HG03520 (cell line): ENCODE data around the gene TBX2.
"Not testable (repeated sequence)": the region's sequence is repeated elsewhere in the genome, so short reads cannot be mapped to it uniquely, and the experiment has no call there.

Experiments used
- ATAC-seq: cut with Tn5 transposase; IDR thresholded peaks from one replicate; pipeline ENCODE4 v1.9.1; 2021; ENCODE audit warnings: mild to moderate bottlenecking, moderate library complexity; ENCODE audit not compliant: unreplicated experiment

TBX2 gene

DNA sequence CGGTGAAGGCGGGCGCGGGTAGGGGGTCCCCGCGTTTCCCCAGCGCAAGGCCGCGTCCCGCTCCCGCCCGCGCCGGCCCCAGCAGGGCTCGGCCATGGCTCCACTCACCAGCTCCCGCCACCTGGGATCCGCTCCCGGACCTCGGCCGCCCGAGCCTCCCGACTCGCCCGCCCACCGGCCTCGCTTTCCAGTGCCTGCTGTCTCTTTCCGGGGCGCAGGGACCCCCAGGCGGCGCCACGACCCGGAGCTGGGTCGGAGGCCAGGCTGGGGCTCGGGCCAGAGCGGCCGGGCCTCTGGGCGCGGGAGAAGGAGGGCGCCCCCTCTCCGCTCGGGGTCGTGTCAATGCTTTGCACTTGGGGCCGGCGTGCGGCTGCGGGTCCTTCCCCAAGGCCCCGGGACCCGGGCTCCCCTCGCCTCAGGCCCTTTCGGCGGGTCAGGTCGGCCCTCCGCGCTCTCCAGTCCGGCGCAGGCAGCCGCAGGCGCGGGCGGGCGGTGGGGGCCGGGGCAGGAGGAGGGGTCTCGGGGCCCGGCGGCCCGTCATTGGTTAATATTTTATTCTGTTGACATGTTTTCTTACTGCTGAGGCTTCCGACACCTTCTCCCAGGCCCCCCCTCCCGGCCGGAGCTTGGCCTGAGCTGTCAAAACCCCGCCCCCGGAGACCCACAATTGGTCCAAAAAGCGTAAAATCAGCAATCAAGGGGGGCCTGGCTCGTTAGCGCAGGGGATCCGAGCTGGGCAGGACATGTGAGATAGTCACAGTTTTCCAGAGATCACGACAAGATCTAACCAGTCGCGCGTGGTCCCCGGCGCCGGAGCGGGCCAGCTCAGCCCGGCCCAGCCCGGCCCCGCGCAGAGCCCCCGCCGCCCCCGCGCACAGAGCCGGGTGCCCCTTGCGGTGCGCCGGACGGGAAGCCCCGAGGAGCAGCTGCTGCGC, at the start of gene TBX2:
Gene TBX2, plus strand, starts transcription at position 713 of the 935 bp plus-strand sequence. CDS start 334 bp downstream, outside the sequence.
- no peak for ATAC-seq

DNA sequence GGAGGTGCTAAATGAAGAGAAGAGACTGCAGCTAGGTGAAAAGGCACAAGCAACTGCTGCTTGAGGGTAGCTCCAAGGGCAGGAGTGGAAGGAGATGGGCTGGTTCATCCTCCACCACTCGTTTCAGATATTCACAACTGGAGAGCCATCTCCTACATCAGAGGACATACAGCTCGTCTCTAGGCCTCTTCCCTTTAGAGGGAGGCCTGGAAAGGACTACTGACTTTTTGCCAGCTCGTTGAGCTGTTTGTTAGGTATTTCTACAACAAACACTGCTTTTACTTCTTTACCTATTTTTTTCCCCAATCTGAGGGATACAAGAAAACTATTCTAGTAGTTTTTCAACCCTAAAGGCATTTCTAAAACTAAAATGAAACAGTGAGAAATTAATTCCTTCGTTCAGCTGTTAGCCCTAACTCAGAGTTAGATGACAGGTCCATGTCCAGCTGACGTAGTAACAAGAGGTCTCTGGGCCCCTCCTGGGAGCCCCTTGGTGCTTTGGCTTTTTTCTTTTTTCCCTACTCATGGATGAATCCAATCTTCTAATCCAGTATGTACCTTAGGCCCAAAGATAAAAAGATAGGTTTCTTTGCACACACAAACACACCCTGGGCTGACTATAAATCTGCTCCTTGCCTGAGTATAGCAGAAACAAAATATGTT, 47.8 kb upstream of the TBX2 start:
- ATAC-seq, result no peak

DNA sequence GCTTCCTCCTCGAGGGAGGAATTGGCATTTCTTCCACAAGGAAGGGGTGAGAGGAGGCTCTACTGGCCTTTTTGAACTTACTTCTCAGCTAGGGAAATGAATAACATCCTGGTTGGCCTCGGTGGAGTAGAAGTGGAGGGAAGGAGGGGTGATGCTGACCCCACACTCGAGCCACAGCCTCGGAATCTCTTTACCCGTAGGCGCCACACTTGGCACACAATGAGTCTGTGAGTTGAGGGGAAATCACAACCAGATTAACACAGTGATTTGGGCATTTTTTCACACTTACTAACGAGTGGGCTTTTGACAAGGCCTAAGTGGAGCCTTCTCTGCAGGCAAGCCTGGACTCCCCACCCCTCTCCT, 47.3 kb upstream of the TBX2 start:
- no peak for ATAC-seq

DNA sequence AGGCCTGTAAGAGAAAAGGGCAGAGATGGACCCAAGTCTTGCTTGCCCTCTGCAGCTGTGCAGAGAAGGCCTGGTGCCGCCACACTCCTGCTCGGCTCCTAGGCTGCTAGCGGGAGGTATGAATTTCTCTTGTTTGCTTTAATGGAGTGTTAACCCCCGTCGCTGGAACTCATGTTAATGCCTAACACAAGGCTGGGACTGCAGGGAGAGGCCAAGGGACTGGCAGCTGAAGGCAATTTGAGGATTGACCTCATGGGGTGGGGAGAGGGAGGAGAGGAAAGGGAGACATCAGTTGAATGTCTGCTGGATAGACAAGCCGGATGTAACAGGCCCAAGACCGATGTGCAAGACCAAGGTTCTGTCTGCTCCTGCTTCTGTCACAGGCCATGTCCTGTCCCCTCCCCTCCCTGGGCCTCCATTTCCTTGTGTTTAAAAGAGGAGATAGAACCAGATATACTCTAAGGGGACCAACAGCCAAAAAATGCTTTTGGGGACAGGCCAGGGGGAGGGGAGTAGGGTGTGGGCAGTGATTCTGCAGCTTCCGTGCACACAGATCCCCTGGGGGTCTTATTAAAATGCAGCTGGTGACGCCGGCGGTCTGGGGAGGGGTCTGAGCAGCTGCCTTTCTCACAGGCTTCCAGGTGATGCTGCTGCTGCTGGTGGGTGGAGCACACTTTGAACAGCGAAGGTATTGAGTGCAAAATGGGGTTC, 46.7 kb upstream of the TBX2 start:
- ATAC-seq, result no peak

DNA sequence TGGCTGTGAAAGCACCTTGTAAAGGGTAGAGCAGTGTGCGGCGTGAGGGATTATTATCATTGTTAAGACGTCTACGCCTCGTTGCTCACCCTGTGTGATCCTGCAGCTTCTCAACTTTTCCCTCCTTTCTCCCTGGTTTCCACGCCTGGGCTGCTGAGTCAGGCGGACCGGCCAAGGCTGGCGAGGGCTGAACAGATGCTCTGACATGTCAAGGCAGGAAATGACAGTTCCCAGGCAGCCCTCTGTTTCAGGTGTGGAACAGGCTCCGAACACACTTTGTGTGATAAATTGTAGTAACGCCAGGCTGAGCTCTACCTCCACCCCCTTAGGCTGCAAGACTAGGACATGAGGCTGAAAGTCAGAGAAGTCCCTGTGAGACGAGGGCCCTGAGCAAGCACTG, 46.0 kb upstream of the TBX2 start:
- no peak for ATAC-seq

DNA sequence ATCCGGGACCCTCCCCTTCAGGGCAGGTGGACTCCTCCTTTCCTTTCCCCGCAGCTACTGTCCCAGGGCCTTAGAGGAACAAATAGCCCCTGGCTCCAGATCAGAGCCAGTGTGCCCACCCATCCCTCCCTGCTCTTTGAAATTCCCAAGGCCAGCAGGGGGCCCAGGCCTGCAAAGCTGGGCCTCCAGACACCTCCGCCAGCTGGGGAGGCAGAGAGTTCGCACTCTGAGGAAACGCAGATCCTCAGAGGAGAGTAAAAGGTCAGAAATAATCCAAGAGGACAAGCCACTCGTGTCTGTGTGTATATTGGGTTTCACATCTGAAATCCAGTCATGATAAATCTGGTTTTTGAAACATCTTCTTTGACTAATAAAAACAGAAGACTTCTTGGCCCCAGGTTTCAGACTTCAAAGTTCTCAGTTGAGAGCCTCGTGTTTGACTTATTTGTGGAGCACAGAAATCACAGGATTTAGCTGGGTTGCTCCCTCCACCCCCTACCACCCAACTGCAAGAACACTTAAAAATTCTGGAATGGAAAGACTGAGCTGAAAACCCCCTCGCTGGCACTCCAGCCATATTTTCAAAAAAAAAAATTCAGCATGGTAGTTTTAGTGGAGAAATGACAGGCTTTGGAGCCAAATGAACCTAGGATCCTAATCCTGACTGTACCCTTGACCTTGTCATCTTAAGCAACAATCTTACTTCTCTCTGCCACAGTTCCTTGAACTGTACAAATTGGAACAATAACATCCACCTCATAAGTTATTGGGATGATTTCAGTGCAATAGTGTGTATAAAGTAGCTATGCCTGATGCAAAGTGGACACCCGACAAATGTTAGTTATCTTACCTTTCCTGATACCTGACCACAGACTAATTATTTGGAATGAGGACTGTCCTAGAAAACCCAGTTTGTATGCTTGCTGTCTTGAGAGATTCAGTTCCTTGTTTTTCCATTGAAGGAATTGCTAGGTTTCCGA, 44.5 kb upstream of the TBX2 start:
- no peak for ATAC-seq

DNA sequence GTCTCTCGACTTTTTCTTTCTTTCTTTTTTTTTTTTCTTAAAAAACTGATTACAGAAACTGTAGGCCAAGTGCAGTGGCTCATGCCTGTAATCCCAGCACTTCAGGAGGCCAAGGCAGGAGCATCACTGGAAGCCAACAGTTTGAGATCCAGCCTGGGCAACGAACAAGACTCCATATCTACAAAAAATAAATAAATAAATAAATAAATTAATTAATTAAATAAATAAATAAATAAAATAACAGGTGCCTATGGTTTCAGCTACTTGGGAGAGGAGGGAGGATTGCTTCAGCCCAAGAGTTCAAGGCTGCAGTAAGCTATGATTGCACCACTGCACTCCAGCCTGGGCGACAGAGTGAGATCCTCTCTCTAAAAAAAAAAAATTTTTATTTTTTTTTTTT, 42.6 kb upstream of the TBX2 start:
- not testable (repeated sequence) for ATAC-seq

DNA sequence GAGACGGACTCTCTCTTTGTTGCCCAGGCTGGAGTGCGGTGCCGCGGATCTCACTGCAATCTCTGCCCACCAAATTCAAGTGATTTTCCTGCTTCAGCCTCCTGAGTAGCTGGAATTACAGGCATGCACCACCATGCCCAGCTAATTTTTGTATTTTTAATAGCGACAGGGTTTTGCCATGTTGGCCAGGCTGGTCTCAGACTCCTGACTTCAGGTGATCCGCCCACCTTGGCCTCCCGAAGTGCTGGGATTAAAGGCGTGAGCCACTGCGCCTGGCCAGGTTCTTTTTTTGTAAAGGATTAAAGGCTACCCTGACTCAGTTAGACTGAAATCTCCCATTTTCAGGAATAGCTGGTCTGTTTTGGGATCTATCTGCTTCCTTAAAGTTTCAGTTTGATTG, 40.1 kb upstream of the TBX2 start:
- not testable (repeated sequence) for ATAC-seq

DNA sequence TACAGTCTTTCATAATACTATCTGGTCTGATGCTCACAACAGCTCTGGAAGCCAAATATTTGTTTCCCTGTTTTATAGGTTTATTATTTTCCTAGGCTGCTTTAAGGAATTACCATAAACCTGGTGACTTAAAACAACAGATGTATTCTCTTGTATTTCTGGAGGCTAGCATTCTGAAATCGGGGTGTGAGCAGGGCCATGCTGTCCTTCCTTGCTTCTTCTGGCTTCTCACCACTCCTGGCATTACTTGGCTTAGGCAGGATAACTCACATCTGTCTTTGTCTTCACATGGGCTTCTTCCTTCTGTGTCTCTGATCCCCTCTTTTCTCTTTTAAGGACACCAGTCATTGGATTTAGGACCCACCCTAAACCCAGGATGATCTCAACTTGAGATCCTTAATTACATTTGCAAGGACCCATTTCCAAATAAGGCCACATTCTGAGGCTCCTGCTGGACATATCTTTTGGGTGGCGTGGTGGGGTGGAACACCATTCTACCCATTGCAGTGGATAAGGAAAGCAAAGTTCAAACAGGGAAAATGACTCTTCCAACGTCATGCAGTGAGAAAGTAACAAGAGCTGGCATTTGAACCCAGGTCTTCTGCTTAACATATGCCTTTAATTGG, 39.2 kb upstream of the TBX2 start:
- no peak for ATAC-seq

DNA sequence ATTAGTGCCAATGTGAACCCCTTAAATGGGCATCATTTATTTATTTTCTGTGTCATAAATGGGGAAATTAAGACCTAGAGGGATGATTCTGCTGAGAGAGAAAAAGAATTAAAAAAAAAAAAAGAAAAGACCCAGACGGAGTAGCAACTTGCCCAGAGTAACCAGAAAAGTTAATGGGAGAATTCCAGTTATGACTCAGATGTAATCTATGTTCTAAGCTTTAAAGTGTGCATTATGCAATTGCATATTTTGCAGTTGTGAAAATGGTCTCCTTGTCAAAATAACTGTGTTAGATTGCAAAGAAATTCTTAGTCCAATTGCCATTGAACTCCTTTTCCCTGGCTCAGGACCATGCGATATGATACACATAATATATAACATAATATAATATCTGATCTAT, 38.6 kb upstream of the TBX2 start:
- no peak for ATAC-seq

DNA sequence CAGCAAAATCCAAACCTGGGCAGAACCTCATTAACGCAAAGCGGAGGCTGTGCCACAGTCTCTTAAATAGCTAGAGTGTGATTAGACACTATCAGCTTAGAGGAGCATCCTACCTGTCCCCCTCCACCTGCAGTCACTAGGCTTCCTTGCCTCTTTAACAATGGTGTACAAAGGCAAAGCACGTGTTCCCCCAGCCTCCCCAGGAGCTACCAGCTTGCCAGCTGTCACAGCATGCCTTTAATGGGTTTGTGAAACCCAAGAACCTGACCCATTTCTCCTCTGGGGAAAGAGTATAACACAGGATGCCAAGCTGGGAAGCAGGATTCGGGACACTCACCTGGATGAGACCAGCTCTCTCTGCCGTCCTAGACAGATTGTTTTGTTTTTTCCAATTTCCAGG, 37.2 kb upstream of the TBX2 start:
- ATAC-seq, result no peak

DNA sequence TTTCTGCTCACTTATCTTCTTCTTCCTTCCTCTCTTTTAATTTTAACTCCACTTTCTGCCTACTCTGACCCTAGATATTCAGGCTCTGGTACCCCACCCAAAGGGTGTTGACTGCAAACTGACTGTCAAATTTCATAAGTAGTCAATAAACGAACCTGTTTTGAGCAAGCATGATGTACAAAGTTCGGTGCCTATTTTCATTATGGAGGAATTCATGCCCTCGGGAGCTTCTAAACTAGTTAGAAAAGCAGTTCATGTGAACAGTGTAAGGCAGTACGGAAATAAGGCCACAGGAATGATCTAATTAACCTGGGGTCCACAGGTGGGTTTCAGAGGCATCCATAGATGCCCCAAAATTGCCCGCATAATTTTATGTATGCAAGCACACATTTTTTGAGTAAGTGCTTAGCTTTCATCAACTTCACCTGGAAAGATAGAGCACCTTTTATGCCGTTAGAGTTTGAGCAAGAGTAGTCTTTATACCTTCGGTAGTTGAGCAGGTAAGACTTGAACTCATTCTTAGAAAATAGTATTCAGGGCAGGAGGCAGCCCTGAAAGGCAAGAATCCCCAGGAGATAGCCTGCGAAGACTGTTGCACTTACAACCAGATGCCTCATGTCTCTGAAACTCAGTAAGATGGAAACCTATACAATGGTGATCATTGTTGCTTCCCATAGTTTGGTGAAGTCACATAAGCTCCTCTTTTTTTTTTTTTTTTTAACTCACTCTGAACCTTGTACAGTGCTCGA, 36.6 kb upstream of the TBX2 start:
- no peak for ATAC-seq

DNA sequence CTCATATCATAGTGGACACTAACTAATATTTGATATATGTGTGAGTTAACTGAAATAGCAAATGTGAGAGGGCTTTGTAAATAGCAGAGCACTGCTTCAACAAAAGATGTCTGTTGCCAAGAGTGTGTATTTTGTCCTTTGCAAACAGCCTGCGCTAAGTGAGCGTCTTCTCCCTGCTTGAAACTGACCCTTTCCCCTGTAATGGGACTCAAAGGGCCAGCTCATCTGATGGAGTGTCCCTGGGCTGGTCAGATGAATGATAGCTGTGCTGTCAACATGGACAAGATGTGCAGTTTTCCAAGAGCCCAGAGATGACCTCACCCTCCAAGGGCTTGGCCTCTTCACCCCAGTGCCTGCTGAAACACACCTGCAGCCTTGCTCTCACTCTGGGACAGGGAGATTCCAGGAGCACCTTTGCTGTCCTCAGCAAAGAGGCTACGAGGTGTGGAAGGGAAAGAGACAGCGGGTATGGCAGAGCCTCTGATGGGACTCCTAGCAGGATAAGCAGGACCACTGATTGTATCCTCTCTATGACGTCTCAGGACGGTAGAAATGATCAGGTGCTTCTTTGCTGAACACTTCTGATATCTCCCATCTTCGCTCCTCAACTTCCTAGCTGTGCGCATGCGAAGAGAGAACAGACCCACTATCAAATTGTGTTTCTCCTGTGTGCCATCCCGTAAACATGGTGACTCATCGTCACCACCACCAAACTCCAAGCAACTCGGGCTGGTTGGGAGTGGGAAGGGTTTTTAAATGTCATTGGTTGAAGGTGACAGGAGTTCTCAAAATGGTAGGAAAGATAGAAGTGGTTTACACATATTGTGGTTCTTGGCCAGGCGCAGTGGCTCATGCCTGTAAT, 35.8 kb upstream of the TBX2 start:
- ATAC-seq, result no peak

DNA sequence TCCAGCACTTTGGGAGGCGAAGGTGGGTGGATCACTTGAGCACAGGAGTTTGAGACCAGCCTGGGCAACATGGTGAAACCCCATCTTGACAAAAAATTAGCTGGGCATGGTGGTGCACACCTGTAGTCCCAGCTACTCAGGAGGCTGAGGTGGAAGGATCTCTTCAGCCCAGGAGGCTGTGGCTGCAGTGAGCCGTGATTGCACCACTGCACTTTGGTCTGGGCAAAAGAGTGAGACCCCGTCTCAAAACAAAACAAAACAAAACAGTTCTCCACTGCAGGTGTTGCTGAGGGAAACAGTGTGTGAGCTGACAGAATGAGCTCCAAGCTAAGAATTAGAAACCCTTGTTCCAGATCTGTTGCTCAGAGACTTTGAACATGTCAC, 35.2 kb upstream of the TBX2 start:
- ATAC-seq, result no peak

DNA sequence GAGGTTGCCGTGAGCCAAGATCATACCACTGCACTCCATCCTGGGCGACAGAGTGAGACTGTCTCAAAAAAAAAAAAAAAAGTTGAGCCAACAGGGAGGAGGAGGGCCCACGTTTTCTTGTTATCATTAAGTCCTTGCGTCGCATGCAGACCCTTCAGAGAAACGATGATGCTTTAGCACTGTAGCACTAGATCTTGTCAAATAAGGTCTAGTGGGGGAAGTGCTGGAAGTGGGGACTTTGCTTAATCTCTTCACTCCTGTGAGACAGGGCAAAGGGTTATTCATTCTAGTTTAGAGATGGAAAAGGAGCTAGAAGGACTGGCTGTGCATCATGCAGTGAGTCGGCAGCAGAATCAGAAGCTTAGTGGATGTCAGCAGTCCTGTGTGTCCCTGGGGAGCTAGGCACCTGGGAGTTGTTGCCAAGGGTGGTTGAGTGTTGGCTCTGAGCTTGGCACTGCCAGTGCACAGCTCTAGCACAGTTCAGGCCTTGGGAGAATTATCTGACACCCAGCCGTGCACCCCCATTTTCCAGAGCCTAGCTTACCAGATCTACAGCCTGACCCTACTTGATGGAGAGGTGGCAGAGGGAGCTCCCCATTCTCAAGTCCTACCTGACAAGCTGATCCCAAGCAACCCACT, 33.4 kb upstream of the TBX2 start:
- ATAC-seq, result no peak

DNA sequence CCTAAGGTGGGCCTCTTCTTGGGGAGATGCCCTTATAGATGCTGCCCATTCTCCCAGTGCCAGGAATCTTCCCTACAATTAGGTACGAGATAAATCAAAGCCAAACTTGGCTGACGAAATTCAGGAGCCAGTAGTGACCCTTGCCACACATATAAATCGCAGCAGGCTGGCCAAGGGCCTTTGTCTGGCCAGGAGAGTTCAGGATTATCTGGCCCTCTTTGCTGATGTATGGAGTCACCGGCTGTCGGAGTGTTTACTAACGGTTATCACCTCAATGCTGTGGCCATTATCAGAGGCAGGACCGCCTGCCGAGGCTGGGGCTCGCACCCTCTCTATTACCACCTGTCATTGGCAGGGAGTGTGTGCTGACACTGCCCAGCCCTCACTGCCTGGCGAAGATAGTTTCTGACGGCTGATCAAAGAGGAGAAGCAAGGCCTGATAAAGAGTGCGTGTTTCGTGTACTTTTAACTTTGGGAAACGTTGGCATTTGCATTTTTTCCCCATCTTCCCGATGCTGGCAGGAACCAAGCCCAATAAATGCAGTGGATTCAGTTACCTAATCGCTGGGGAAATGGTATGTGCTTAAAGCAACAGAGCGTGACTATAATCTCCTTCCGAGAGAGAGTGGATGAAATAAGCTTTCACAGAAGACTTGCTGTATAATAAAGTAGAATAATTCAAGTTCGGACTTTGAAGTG, 32.8 kb upstream of the TBX2 start:
- ATAC-seq, result no peak

DNA sequence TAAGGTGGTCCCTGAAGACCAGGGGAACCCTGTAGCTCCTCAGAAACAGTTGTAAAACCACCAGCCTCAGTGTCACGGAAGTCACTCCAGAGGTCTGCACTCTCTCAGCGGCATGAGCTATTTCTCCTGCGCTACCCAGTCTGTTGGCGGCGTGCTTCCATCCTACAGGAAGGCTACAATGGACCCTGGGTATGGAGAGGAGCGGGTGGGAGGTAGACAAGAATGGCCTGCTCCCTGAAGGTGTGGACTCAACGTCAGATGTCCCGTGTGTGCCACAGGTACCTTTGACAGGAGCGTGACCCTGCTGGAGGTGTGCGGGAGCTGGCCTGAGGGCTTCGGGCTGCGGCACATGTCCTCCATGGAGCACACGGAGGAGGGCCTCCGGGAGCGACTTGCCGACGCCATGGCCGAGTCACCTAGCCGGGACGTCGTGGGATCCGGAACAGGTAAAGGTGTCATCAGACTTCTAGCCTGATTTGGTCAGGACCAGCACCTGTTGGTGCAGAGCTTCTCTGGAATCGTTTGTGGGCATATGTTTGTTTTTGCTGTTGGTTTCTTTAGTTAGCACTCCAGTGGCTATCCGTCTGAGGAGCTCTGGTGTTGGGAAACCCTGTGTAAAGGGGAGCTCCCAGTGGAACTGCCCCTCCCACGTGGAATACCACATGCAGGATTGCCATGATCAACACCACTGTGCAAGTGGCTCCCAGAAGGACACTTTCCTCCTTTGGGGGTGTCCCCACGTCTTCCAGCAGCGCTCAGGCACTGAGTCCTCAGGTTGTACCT, 31.4 kb upstream of the TBX2 start:
- no peak for ATAC-seq
